HL-60 (cell line): Measurements from ENCODE around the gene TSC2.

Experiments used
- DNase-seq, 2 experiments: peaks; one replicate each; pipeline ENCODE4 v3.0.0-alpha.2; 2010 to 2020; ENCODE audit warnings: low read depth in 1 of 2, low spot score in 1 of 2
- H3K27ac ChIP-seq: fragments of 250-450 bp; sonication (Bioruptor Pico); replicated peaks from 2 replicates; pipeline ENCODE4 v1.5.1; 2020; ENCODE audit warnings: mild to moderate bottlenecking, moderate library complexity
- H3K27me3 ChIP-seq: fragments of 250-450 bp; sonication (Bioruptor Pico); 2 replicates; pipeline ENCODE4 v1.5.1; 2021; ENCODE audit warnings: mild to moderate bottlenecking, moderate library complexity; ENCODE audit not compliant: insufficient read depth, poor library complexity, severe bottlenecking
- H3K4me3 ChIP-seq: replicated peaks from 2 replicates; pipeline ENCODE4 v1.5.1; 2011; ENCODE audit warnings: mild to moderate bottlenecking, control low read depth, low read length; ENCODE audit not compliant: insufficient read depth
- GABPA ChIP-seq: IDR thresholded peaks from 2 replicates; pipeline ENCODE4 v1.6.1; 2012; ENCODE audit warnings: low read depth
- POLR2AphosphoS5 ChIP-seq: IDR thresholded peaks from 2 replicates; pipeline ENCODE4 v1.6.1; 2012; ENCODE audit warnings: low read depth
- SPI1 ChIP-seq: IDR thresholded peaks from 2 replicates; pipeline ENCODE4 v1.6.1; 2012; ENCODE audit warnings: low read depth, mild to moderate bottlenecking, borderline replicate concordance
- TF ChIP-seq, protein P1 (sequence below): IDR thresholded peaks from one replicate; pipeline ENCODE4 v1.5.1; 2011; ENCODE audit warnings: low read length, control low read depth, inconsistent platforms; ENCODE audit not compliant: insufficient read depth
- TF ChIP-seq, protein P2 (sequence below): IDR thresholded peaks from 2 replicates; pipeline ENCODE4 v1.6.1; 2012; ENCODE audit warnings: low read depth; ENCODE audit not compliant: insufficient replicate concordance

TSC2 gene

DNA sequence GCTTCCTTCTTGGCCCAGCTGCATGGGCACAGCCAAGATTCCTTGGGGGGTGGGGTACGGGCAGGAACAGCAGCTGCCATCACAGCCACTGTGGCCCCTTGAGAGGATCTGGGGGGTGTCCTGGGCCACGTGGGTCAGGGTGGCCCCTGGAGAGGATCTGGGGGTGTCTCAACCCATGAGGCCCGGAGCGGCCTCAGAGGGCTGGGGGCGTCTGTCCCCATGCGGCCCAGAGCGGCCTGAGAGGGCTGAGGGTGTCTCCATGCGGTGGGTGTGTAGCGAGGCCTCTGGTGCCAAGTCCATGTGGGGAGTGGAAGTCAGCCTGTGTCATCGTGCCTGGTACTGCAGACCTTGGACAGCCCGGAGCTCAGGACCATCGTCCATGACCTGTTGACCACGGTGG, 13.7 kb downstream of the TSC2 start:
- TF ChIP-seq POLR2AphosphoS5 (no peak), SPI1 (no peak), GABPA (no peak)
- TF ChIP-seq, protein P1, sequence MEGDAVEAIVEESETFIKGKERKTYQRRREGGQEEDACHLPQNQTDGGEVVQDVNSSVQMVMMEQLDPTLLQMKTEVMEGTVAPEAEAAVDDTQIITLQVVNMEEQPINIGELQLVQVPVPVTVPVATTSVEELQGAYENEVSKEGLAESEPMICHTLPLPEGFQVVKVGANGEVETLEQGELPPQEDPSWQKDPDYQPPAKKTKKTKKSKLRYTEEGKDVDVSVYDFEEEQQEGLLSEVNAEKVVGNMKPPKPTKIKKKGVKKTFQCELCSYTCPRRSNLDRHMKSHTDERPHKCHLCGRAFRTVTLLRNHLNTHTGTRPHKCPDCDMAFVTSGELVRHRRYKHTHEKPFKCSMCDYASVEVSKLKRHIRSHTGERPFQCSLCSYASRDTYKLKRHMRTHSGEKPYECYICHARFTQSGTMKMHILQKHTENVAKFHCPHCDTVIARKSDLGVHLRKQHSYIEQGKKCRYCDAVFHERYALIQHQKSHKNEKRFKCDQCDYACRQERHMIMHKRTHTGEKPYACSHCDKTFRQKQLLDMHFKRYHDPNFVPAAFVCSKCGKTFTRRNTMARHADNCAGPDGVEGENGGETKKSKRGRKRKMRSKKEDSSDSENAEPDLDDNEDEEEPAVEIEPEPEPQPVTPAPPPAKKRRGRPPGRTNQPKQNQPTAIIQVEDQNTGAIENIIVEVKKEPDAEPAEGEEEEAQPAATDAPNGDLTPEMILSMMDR = no peak
- TF ChIP-seq, protein P2, sequence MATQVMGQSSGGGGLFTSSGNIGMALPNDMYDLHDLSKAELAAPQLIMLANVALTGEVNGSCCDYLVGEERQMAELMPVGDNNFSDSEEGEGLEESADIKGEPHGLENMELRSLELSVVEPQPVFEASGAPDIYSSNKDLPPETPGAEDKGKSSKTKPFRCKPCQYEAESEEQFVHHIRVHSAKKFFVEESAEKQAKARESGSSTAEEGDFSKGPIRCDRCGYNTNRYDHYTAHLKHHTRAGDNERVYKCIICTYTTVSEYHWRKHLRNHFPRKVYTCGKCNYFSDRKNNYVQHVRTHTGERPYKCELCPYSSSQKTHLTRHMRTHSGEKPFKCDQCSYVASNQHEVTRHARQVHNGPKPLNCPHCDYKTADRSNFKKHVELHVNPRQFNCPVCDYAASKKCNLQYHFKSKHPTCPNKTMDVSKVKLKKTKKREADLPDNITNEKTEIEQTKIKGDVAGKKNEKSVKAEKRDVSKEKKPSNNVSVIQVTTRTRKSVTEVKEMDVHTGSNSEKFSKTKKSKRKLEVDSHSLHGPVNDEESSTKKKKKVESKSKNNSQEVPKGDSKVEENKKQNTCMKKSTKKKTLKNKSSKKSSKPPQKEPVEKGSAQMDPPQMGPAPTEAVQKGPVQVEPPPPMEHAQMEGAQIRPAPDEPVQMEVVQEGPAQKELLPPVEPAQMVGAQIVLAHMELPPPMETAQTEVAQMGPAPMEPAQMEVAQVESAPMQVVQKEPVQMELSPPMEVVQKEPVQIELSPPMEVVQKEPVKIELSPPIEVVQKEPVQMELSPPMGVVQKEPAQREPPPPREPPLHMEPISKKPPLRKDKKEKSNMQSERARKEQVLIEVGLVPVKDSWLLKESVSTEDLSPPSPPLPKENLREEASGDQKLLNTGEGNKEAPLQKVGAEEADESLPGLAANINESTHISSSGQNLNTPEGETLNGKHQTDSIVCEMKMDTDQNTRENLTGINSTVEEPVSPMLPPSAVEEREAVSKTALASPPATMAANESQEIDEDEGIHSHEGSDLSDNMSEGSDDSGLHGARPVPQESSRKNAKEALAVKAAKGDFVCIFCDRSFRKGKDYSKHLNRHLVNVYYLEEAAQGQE = no peak
- no peak overlapping the region for H3K4me3 ChIP-seq
- H3K27ac ChIP-seq = no peak overlapping the region
- no peaks in the 10 kb centered on the region for H3K27me3 ChIP-seq
- no peak for DNase-seq

DNA sequence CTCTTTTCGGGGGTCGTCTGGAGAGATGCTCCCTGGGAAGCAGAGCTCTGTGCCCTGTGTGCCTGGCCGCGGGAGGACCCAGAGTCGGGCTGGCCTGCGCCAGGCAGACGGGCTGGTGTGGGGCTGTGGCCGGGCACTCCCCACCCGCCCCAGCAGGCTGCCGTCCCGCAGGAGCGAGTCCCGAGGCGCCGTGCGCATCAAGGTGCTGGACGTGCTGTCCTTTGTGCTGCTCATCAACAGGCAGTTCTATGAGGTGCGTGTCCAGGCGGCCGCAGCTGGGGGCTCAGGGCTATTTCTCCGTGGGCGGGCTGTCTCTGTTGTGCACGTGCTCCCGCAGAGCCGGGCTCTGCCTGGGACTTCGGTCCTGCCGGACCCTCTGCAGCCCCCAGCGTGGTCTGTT, 15.0 kb downstream of the TSC2 start:
- DNase-seq = no peak
- no peak overlapping the region for H3K27ac ChIP-seq
- TF ChIP-seq SPI1 (no peak), POLR2AphosphoS5 (no peak)
- TF ChIP-seq, protein P2 = no peak
- TF ChIP-seq, protein P1 = no peak
- H3K4me3 ChIP-seq = no peak overlapping the region
- H3K27me3 ChIP-seq = no peaks in the 10 kb centered on the region

DNA sequence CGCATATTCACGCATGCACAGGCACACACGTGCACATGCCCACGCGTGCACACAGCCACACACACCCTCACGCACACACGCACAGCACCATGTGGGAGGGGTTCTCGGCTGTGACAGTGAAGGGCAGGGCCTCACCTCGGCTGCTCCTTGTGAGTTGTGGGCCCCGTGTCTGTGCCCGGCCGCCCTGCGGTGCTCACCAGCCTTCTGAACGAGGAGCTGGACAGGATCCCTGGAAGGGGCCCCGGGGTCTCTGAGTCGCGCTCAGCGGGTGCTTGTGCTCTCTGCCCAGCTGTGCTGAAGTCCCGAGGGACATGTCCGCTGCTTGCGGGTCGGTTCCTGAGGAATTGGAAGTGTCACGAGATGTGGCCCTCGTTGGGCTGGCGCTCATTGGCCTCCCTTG, 16.1 kb downstream of the TSC2 start:
- no peak overlapping the region for H3K4me3 ChIP-seq
- H3K27ac ChIP-seq = no peak overlapping the region
- TF ChIP-seq POLR2AphosphoS5 (no peak), GABPA (no peak), SPI1 (no peak)
- TF ChIP-seq, protein P2 = no peak
- TF ChIP-seq, protein P1 = no peak

More for the DNA sequence above, 16.1 kb downstream of the TSC2 start:
- H3K27me3 ChIP-seq = no peaks in the 10 kb centered on the region
- DNase-seq = no peak
